Stimulated activated CD8-positive, alpha-beta memory T cell treated with anti-CD3 and anti-CD28 coated beads, Interleukin-15, amount 100 ng/mL, for 24 hours (primary cell): ENCODE results near the gene AFF2.

Experiments used
- DNase-seq: peaks from one replicate; pipeline ENCODE4 v3.0.0-alpha.2; 2020; ENCODE audit warnings: low read depth

AFF2 gene

DNA sequence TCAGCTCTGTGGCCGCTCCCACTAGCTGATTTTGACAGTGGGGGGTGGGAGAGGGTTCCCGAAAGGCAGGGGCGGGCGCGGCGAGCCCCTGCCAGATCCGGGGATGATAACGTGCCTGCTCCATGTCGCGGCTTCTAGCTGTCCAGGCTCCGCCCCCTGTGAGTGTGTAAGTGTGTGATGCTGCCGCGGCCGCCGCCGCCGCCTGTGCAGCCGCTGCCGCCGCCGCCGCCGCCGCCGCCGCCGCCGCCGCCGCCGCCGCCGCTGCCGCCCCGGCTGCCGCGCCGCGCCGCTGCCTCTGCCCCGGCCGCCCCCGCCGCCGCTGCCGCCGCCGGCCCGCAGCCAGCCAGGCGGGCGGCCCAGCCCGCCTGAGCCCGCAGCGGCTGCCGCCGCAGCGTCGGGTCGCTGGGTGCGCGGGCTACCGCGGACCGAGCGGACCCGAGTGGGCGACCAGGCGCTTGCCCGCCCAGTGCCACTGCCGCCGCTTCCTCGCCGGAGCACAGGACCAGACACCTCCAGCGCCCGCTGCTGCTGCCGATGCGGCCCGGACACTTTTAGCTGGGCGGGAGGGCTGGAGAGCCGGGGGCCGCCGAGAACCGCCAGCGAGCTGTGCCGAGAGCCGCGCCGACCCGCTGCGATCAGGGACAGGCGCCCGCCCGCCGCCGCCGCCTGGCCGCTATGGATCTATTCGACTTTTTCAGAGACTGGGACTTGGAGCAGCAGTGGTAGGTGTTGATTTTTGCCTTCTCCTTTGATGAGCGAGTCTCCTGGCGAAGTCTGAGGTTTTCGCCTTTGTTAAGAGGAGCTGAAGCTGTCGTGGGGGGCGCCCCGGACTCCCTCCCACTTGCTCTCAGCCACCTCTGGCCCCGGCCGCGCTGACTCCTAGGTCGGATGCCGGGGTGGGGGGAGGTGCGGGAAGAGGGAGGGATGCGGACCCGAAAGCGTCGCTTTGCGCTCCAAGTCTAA lies at the start of gene AFF2:
TSS of gene AFF2 (plus strand) at position 195 of the 963 bp plus-strand sequence. CDS start at position 676, 481 bp downstream.
- DNase-seq: no peak

DNA sequence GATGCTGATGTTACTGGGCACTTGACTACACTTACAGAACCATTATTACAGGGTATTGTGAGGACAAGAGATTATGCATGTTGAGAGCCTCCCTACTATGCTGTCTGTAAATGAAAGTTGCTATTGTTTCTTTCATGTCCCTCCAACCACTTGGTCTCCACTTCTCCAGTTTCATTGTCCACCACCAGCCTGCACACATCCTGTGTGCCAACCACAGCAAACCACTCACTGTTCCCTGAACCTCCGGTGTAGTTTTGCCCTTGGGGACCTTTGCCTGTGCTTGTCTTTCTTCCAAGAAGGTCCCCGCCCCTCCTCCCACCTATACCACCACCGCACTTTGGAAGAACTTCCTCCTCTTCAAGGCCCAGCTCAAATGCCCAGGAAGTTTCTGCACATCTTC lies 43.1 kb upstream of the AFF2 start:
- DNase-seq: no peak

DNA sequence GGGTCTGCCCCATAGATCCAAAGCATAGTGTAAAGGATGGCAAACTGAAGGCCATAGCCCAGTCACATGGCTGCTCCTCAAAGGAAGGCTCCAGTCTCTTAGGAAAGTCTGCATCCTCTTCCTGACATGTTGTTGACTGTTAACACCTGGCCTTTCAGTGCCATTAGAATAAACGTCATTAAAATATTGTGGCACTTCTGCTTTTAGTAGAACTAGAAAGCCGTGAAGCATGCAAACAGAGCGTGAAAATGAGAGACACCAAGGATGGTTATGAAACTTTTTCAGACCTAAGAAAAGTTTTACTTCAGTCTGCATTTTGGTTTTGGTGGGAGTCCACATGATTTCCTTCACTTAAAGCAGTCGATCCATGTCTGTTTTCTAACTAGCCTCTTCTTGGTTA lies 41.1 kb upstream of the AFF2 start:
- no peak for DNase-seq

DNA sequence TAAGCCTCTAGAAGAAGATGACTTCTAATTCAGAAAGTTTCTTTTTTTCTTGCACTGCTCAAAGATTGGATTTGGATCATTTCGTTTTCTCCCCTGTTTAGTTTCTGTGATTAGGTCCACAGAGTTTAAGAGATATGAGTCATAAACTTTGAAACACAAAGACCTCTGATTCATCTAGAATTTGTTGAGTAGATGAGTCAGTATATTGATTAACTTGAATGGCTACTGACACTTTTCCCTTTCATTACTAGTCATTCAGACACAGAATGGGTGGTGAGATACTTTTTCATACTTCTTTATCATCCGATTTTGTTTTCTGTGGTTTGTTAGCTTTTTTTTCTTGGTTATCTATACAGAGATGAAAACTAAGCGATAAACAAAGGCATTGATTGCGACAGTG lies 34.1 kb upstream of the AFF2 start:
- DNase-seq: no peak

DNA sequence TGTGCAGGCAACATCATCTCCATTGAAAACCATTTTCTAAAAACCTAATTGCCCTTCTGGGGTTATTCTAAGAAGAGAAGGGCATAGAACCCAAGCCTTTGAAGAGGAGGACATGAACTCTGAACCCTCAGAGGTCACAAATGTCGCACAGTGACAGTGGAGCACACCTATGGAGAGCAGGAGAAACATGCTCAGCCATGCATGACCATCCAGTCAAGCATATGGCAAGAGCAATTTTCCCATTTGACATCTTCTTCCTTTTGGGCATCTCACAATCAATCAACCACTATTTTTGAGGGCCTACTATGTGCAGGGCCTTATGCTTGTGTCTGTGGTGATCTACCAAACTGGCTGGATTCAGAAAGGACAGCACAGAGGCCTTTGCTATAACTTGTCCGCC lies 30.1 kb upstream of the AFF2 start:
- no peak for DNase-seq

DNA sequence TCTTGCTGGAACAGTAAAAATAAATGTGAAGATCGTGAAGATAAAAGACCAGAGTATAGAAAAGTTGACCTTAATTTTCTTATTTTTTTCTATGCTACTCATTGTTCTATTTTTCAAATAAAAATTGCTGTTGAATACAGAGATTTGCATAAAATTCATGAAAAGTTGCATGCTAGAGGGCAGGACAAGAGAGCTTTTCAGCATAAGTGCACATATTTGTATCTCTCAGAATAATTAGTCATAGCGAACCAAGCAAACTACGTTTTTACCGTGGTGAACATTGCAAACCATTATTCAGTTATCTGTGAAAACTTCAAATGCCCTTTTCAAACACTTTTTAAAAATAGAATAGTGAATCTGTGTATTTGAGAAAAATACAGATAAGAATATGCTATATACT lies 26.4 kb upstream of the AFF2 start:
- DNase-seq: no peak

DNA sequence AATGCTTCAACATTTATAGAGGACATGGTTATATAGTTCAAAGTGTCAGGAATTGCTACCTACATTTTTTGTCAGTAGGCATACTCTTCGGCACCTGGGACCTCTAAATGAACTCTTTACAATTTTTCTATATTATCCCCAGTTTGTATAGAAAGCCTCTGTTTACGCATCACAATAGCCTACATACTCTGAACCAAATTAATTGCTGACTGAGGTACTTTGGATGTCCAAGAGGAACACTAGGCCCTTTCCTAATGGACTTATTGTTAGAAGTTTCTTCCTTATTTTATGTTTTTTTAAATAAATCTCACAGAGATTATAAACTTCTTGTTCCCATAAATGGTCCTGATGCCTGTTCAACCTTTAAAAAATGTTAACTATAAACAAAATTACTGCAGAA lies 8.4 kb upstream of the AFF2 start:
- no peak for DNase-seq

DNA sequence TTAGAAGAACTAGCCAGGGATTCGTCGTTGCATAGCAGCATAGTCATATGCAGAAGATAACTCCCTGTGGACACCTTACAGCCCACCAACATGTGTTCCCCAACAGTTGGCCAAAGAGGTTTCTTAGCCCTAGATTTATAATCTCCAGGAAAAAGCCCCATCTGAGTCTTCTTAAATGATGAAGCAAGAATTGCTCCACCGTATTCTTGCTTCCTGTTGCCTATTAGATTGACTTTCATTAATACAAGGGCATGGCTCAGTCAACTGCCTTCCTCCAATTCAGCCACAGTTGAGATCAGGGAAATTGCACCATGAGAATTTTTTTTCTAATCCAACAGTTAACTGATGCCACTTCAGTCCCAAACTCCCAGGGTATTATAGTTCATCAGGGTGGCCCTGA lies 5.2 kb upstream of the AFF2 start:
- no peak for DNase-seq

DNA sequence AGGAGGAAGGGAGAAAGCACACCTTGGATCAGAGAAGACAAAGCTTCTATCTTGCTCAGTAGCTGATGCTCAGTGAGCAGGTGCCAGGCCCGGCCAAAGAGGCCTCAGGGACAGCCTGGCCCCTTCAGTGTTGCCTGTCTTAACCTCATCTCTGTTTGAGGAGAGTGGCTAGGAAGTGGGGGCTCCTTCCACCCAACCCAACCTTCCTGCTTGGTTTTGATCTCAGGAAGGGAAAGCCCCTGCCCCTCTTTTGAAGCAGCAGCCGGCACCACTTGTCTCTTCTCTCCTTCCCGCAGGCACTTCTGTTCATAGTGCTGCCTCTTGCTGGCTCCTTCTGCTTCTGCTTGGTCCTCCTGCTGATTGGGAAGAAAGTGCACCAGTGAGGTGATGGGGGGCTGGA lies 2.4 kb upstream of the AFF2 start:
- no peak for DNase-seq

DNA sequence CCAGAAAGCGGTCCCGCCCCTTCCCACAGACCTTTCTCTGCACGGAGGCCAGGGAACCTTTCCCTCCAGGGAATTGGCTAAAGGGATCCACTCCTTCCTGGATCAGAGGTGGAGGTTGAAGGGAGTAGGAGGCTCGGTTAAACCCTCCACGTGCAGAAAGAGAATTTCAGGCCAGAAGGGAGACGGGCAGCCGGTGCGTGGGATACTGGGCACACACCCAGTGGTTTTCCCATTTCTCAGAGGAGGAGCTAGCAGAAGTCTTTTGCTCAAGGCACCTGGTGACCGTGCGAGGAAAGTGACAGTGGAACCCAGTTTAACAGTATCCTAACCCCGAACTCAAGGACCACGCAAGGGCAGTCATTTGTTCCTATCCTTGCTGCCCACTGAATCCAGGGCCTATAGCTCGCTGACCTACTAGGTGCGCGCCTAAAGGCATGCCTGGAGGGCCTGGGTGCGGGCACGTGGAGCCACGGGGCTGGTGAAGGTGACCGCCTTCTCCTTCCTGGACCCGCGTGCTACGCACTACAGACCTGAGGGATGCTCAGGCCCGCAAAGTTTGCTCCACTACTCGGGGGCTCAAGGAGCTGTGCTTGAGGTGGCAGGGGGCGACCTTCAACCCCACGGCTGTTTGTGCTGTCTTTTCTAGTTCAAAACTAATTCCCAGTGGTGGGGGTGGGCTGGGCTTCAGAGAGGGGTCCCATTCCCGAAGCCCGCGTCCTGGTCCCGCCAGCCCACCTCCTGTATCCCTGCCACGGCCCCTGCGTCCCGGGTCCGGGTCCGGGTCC lies 587 bp upstream of the AFF2 start:
- no peak for DNase-seq

DNA sequence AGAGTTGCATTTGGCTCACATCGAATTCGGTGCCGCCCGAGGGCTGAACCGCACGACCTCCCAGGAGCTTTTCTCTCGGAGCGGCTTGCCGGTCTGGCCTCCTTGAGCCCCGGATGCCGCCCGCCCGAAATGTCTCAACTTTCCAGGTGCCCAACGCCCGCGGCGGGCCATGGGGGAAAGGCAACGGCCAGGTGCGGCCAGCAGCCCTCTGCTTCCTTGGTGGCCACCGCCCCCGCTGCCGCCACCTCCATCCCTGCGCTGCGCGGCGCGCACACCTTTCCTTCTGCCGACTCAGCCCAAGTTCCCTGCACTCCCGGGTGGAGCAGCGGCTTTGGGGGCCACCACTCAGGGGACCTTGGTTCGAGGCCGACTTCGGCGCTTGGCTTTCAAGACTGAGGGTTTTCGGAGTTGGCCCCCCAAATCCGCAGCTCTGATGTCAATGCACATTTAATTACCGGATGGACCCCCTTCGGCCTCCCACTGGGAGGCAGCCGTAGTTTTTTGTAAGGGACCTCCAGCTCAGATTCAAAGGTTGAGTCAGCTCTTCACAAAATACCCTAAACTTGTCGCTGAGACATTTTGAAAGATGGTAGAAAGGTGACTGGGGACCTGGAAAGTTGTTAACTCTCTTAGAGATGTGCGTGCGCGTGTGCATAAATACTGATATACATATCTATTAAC lies 1.1 kb downstream of the AFF2 start:
- DNase-seq: no peak

DNA sequence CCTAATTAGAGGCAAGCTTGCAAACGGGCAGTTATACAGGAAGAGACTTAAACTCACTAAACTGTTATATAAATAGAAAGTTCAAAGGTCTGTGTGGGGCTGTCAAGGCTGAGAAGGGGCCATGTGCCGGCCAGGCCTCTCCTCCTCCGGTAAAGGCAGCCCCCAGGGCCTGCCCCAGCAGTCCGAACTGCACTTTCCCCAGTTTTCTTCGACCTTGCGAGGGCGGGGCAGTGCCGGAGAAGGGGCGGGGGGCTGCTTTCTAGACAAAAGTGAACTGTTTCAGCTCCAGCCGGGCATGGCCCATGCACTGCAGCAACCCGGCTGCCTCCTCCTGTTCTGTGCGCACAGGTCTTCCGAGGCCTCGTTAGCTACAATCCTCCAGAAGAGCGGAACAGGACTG lies 4.1 kb downstream of the AFF2 start:
- no peak for DNase-seq

DNA sequence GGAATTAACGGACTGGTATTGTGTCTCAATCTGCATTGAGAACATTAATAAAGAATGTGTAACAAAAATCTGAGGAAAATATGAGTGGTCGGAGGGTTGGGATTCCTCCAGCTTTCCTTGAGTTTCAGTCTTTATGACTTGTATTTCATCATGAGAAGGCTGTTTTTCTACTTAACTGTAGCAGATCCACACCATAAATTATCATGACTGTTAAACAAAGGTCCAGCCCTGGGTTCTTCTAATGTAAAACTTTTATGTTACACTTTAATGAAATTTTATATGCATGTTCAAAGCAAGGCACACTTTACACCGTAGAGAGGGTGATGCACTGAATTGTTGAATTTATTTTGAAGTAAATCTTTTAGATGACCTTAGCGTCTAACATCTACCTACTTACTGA lies 7.0 kb downstream of the AFF2 start:
- no peak for DNase-seq

DNA sequence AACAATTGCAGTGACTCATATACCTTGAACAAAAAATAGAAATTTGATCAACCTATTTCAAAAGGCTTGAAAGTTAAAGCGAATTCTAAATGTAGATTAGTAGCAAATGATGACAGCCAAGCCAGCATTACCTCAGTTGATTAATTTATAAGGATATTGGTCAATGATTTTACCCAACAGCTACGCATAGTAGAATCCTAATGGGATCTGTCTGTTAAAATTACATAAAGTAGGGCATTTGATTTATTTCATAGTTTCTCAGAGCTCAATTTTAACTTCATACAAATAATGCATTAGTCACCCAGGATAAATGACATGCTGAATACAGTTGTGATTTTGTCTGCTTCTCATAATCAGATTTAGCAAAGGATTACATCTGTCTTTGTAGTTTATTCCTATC lies 12.0 kb downstream of the AFF2 start:
- no peak for DNase-seq

DNA sequence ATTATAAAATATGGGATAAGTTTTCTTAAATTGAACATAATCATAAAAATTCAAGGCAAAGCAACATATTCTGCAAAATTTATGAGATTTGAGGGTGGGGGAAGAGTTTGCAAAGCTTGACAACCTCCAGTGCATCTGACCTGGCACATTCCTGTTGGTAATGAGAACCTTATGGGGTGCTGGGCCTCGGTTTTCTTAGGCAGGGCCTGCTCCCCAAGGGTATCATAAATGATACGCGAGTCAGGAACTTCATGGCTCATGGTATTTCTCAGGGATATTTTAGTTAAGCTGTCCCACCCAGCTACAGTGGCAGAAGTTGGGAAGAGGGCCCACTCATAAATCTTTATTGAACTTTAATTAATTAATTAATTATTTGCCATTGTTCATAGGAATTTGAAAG lies 13.2 kb downstream of the AFF2 start:
- no peak for DNase-seq

DNA sequence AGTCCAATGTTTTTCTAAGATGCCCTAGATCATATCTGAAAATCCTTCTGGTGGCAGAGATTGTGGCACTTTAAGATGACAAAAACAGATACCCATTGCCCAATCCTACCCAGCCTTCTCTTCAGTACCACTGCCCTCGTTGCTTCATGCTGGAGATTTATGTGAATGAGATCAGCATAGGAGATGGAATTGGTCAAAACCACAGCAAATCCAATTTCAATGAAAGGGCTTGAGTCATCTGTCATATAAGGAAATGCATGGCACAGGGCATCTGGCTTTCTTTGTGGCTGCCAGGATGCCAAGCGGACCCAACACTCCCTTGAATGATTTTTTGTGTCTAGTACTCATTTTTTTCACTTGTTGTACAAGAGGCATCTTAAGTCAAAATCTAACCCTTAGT lies 16.8 kb downstream of the AFF2 start:
- DNase-seq: no peak

DNA sequence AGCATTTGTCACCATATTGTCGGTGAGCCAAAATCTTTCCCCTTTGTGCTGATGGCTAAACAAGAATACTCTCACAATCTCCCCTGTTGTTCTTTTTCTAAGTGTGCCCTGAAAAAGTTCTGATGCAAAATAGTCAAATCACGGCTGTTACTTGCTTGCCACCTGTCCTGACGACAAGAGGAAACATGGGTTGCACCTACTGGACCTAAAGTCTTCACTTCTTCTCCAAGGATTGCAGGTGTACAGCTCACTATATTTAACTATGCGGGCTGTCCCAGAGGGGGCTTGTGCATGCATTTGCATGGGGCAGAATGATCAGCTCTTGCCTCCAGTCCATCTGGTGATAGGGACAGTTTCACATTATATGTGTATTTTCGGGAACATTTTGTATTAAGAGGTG lies 21.6 kb downstream of the AFF2 start:
- no peak for DNase-seq

DNA sequence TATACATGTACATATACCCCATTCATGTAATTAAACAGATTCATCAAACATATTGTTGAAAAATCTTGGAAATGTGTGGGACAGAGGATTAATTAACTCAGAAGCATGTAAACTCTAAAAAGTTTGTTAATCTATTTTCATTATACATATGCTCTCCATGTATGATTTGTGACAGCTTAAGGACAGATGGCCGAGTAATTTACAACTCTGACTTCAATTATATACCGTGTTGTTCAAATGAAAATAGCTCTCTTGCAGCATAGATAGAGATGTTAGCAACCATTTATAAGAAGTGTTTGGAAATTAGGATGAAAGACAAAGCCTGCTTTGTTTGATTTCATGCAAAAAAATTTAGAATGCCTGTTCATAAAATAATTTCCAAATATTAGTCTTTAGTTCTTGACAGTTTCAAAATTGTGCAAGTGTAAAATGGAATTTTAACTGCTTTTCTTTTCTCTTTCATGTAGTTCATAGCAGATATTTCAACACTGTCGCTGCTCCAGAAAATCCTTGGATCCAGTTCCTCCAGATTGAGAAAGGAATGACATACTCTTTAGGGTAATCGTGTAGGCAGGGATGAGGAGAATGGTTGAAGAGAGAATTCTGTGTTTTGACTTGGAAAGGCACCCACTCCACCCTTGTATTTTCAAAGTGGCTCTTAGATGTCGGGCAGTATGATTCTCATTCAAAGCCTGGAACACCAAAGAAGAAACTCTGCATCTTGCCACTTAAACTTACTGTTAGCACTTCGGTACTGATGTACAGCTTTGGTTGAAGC lies 23.1 kb downstream of the AFF2 start:
- no peak for DNase-seq

DNA sequence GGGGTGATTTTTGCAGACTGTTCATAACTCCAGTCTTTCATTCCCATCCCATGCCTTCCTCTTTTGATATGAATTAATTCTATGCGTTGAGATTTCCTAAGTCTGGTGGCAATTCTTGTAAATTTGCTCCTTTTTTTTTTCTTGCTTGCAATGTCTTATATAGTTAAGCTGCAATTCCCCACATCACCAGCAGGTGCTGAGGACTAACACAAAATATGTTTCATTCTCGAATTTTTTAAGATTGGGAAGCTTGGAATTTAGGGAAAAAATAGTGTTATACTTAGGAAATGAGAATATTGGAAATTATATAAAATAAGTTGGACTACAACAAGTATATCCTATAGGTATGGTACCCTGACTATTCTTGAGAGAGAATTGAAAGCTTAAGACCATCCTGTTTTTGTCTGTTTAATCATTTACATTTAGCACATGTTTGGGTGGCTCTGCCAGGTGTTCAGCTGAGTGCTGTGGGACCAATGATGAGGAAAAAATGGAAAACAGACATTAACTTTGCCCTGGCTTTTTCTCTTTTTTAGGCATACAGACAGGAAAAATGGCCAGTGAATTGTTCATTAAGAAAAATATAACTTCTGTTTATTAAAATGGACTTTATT lies 30.2 kb downstream of the AFF2 start:
- DNase-seq: no peak

DNA sequence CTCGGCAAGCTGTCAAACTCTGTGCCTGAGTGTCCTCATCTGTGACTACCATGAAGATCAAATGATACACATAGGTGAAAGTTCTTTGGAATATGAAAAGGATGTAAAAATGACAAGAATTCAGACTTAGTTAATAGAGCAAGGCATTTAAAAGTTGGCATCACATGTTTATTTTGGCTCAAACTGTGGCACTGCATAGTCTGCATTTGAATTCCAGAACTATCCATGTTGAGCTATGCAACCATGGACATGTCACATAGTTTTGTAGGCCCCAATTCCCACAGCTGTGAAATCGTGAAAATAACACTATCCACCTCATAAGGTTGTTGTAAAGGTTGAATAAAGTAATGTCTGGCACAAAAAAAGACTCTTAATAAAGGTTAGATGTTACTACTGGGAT lies 33.9 kb downstream of the AFF2 start:
- DNase-seq: no peak

DNA sequence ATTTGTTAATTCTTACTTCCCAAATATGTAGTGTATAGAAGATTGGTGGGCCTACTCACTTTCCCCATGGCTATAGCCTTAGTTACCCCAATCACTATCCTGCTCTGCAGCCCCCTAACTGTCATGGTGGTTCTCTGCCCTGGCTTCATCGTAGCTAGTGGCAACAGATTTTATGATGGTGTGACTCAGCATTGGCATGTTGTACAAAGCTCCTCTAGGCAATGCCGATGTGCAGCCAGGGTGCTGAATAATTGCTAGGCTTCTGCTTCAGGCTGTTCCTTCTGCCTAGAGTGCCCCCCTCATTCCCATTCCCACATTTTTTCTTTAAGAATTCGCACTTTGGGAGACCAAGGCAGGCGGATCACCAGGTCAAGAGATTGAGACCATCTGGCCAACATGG lies 35.2 kb downstream of the AFF2 start:
- no peak for DNase-seq

DNA sequence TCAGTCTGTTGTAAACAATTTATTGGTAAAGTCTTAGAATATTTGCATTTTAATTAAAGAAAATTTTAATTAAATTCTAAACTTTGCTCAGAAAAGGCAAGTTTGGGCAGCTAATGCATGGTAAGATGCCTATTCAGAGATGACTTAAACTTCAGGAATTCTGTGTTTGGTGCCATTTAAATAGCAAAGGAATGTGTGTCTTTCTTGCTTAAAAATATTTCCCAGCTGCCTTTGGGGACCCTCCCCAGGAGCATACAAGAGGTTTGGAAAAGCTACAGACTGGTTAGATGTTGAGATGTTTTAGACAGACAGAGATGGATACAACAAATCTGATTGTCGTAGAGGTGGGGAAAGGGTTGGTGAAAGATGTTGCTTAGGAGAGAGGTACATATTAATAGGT lies 36.5 kb downstream of the AFF2 start:
- DNase-seq: no peak
